DND-41 (cell line): ENCODE measurements around the gene CAV1.

Source experiments
- ATAC-seq: fragments of 200-7000 bp; cut with Tn5 transposase; 3 replicates; pipeline ENCODE4 v1.9.1; 2021; ENCODE audit warnings: low read depth; ENCODE audit not compliant: insufficient read depth
- DNase-seq: peaks from one replicate; pipeline ENCODE4 v3.0.0-alpha.2; 2020
- H2AFZ ChIP-seq: 2 replicates; pipeline ENCODE4 v1.6.0; 2012; ENCODE audit warnings: low read depth, low read length
- H3K27ac ChIP-seq: 2 replicates; pipeline ENCODE4 v1.5.1; 2012; ENCODE audit warnings: low read length, inconsistent platforms
- H3K27me3 ChIP-seq: fragments of 200-600 bp; sonication (generic); 2 replicates; pipeline ENCODE4 v1.6.0; 2012; ENCODE audit warnings: low read length, mild to moderate bottlenecking, inconsistent platforms; ENCODE audit not compliant: insufficient read depth, poor library complexity
- H3K36me3 ChIP-seq: 2 replicates; pipeline ENCODE4 v1.5.1; 2012; ENCODE audit warnings: low read length, inconsistent platforms; ENCODE audit not compliant: insufficient read depth
- H3K4me1 ChIP-seq: 2 replicates; pipeline ENCODE4 v1.5.1; 2012; ENCODE audit warnings: mild to moderate bottlenecking, low read length; ENCODE audit not compliant: insufficient read depth
- H3K4me2 ChIP-seq: 2 replicates; pipeline ENCODE4 v1.6.0; 2012; ENCODE audit warnings: mild to moderate bottlenecking, moderate library complexity, low read length, inconsistent platforms; ENCODE audit not compliant: insufficient read depth
- H3K4me3 ChIP-seq, 2 experiments: fragments of 200-600 bp in 1 of 2; shearing (Covaris generic) in 1 of 2; 2 replicates each; pipeline ENCODE4 v1.5.1; 2012 to 2016; ENCODE audit warnings: inconsistent platforms in 2 of 2, low read length in 2 of 2, mild to moderate bottlenecking in 2 of 2, low read depth in 1 of 2, moderate library complexity in 1 of 2
- H3K79me2 ChIP-seq: 2 replicates; pipeline ENCODE4 v1.6.0; 2012; ENCODE audit warnings: low read length, inconsistent platforms; ENCODE audit not compliant: insufficient read depth
- H3K9ac ChIP-seq: 2 replicates; pipeline ENCODE4 v1.6.0; 2012; ENCODE audit warnings: low read depth, mild to moderate bottlenecking, inconsistent platforms, low read length, moderate library complexity
- H3K9me3 ChIP-seq: 2 replicates; pipeline ENCODE4 v1.5.1; 2012; ENCODE audit warnings: low read length, moderate library complexity, mild to moderate bottlenecking, inconsistent platforms; ENCODE audit not compliant: insufficient read depth, severe bottlenecking
- H4K20me1 ChIP-seq: 2 replicates; pipeline ENCODE4 v1.6.0; 2012; ENCODE audit warnings: low read length; ENCODE audit not compliant: insufficient read depth
- CTCF ChIP-seq: IDR thresholded peaks from 2 replicates; pipeline ENCODE4 v1.5.1; 2012; ENCODE audit warnings: borderline replicate concordance, low read length, moderate library complexity, mild to moderate bottlenecking; ENCODE audit not compliant: poor library complexity, severe bottlenecking; ENCODE audit errors: extremely low read depth
- EZH2 ChIP-seq: IDR thresholded peaks from 3 replicates; pipeline ENCODE4 v1.6.1; 2012; ENCODE audit warnings: borderline replicate concordance, low read depth, mild to moderate bottlenecking, moderate library complexity, low read length, inconsistent platforms; ENCODE audit not compliant: severe bottlenecking

The CAV1 gene

GRCh38 chr7:116512520-116513188, 12.2 kb upstream of the CAV1 start:
- H2AFZ ChIP-seq: peak overlapping the region; percentile 76
- no peaks in the 10 kb centered on the region for H3K9me3 ChIP-seq
- peak overlapping the region in 1 of 2 experiments; percentile 57; a peak in 2 of 4 replicates for H3K4me3 ChIP-seq
- TF ChIP-seq CTCF (no peak), EZH2 (no peak)
- ATAC-seq: peak; percentile 27; the same call in 2 of the 3 replicates
- H3K36me3 ChIP-seq: no peaks in the 10 kb centered on the region
- no peaks in the 10 kb centered on the region for H3K79me2 ChIP-seq
- peak overlapping the region; percentile 69 for H3K4me2 ChIP-seq
- DNase-seq: no peak
- peaks cover 21% of the 10 kb centered on the region for H3K4me1 ChIP-seq
- no peaks in the 10 kb centered on the region for H4K20me1 ChIP-seq
- peaks cover 3% of the 10 kb centered on the region for H3K27me3 ChIP-seq
- peak overlapping the region; percentile 76 for H3K27ac ChIP-seq
- H3K9ac ChIP-seq: peak overlapping the region; percentile 52

GRCh38 chr7:116515584-116515983, 9.3 kb upstream of the CAV1 start:
- Histone ChIP-seq H4K20me1 (no peaks in the 10 kb centered on the region), H3K36me3 (no peaks in the 10 kb centered on the region), H3K27ac (no peak overlapping the region), H3K9me3 (no peaks in the 10 kb centered on the region), H3K4me2 (no peak overlapping the region), H2AFZ (no peak overlapping the region), H3K27me3 (peaks cover 16% of the 10 kb centered on the region), H3K4me1 (peaks cover 21% of the 10 kb centered on the region), H3K79me2 (no peaks in the 10 kb centered on the region), H3K9ac (no peak overlapping the region), H3K4me3 (no peak overlapping the region)
- ATAC-seq: no peak
- TF ChIP-seq CTCF (no peak), EZH2 (no peak)
- no peak for DNase-seq

GRCh38 chr7:116516324-116516723, 8.5 kb upstream of the CAV1 start:
- Histone ChIP-seq H3K4me1 (peaks cover 18% of the 10 kb centered on the region), H3K79me2 (no peaks in the 10 kb centered on the region), H4K20me1 (no peaks in the 10 kb centered on the region), H2AFZ (no peak overlapping the region), H3K27me3 (peaks cover 16% of the 10 kb centered on the region), H3K9me3 (no peaks in the 10 kb centered on the region), H3K9ac (no peak overlapping the region), H3K4me3 (no peak overlapping the region), H3K27ac (no peak overlapping the region), H3K4me2 (no peak overlapping the region), H3K36me3 (no peaks in the 10 kb centered on the region)
- TF ChIP-seq EZH2 (no peak), CTCF (no peak)
- DNase-seq: no peak
- ATAC-seq: no peak

- Histone ChIP-seq H3K9me3 (no peaks in the 10 kb centered on the region), H2AFZ (no peak overlapping the region), H4K20me1 (no peaks in the 10 kb centered on the region), H3K9ac (no peak overlapping the region), H3K4me1 (peaks cover 5% of the 10 kb centered on the region), H3K79me2 (no peaks in the 10 kb centered on the region), H3K27me3 (peaks cover 19% of the 10 kb centered on the region), H3K4me2 (no peak overlapping the region), H3K4me3 (no peak overlapping the region), H3K36me3 (no peaks in the 10 kb centered on the region), H3K27ac (no peak overlapping the region)
- ATAC-seq (no peak), DNase-seq (no peak)
- TF ChIP-seq EZH2 (no peak), CTCF (no peak)
Measured at GRCh38 chr7:116517626-116518025, 7.2 kb upstream of the CAV1 start.
